GM18519 (cell line): ENCODE measurements around the gene CREG2.

Experiments
- ATAC-seq: cut with Tn5 transposase; IDR thresholded peaks from one replicate; pipeline ENCODE4 v1.9.1; 2021; ENCODE audit warnings: mild to moderate bottlenecking, moderate library complexity; ENCODE audit not compliant: unreplicated experiment, low FRiP score

CREG2 gene

DNA sequence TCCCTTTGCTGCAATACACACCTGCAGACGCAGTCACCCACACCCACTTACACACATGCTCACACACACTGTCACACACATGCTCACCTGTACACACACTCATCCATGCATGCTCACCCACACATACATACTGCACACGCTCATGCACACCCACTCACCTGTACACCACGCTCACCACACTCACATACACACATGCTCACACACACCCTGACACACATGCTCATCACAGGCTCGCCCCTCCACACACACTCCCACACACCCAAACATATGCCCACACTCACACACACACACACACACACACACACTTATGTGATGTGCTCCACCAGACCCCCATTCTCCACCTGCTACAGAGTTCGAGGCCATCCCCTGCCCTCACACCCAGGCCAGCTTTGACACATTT is 22.8 kb upstream of the CREG2 start:
- no peak for ATAC-seq

DNA sequence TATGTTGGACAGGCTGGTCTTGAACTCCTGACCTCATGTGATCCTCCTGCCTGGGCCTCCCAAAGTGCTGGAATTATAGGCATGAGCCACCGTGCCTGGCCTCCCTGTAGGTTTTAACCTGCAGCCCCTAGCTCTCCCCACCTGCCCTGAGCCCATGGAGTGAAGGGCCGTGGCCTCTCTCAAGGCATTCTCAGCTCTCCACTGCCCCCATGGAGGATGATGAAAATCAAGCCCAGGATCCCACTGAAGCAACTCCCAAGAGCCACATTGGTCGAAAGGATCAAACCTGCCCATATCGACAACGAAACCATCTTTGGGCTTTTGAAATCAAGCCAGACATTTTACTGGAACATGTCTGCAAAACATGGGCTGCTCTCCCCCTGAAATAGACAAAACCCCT is 22.4 kb upstream of the CREG2 start:
- no peak for ATAC-seq

DNA sequence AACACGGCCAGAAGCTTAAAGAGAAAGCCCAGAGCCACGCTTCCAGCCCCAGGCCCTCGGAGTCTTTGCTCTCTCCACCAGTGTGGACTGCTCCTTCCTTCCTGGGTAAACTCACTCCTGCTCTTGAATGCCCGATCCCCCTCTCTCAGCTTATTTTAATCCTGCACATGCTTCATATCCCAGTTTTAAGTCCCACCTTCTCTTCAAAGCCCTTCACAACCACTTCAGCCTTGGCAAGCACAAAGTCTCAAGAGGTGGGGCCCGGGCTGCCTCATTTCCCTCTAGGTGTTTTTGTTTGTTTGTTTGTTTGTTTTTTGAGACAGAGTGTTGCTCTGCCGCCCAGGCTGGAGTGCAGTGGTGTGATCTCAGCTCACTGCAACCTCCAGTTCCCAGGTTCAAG is 21.6 kb upstream of the CREG2 start:
- no peak for ATAC-seq

DNA sequence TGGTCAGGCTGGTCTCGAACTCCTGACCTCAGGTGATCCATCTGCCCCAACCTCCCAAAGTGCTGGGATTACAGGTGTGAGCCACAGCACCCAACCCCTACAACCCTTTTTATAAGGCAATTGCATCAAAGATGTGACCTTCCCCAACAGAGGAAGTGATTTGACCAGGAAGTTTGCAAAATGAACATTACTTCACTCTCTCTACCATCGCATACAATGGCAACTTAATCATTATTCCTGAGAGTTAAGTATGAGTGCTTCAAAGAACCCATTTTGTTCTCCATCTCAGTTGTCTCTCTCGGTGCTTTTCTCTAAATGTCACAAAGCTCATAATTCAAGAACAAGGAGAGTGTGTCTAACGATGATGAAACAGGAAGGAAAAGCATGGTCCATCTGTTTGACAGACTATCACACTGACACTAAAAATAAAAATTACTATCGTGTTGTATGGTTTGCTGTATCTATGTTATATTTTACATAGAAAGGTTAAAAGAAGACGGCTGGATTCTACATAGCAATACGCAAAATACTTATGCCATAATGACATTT is 18.1 kb upstream of the CREG2 start:
- ATAC-seq, result no peak

DNA sequence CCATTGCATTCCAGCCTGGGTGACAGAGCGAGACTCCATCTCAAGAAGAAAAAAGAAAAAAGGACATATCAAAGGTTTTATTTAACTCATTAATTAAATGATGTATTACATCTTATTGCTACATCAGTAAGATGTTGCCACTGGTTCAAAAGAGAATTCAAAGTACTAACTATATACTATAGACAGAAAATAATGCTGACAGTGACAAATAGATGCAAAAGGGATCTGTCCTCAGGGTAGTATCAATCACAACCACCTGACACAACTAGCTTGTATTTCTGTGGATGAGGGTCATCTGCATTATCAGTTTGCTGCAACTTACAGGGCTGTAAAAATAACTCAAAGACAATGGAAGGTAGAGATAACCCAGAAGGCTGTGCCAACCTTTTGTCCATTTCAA is 16.4 kb upstream of the CREG2 start:
- no peak for ATAC-seq

DNA sequence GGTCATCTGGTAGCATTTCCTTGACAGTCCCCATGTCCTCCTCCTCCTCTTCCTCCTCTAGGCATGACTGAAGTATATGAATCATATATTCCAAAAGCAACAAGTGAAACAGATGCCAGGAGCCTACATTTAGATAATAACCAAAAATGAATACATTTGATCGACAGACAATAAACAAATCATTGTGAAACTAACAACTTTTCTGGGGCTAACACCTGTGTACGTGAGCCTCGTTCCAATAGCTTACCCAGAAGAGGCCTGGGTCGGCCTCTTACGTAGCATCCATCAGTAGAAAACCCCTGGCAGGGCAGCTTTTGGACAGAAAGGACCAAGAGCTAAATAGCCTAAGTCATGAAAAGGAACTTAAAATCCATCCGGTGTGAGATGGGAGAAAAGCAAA is 15.3 kb upstream of the CREG2 start:
- ATAC-seq, result no peak

DNA sequence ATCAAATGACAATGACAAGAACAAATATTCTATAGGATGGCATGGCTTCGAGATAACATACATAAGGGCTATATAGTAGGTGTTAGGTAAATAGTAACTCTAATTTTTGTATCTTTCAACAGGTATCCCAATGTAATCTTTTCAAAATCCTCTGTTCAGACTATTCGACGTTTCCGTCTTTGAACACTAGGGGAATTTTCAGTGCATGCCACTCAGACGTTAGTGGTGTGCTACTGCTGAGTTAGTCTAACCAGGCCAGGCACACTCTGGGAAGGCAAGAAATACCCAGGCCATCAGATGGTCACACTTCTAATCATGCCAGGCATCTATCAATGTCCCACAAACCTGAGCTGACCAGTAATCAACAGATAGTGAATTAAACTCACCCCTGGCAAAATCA is 14.6 kb upstream of the CREG2 start:
- ATAC-seq, result no peak

DNA sequence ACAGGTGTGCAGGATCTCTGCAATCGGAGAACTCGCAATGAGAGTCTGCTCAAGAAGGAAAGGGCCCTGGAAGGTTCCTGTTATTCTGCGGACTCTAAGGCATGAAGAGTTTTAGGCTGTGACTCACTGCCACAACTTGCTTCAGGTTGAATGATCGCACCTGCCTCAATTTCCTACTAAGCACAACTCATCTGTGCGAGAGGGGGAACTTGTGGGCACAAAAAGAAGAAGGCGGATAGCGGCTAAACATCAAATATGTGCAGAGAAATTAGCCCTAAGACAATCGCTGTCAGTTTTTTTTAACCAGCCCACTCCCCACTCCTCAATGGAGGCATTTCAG is 14.0 kb upstream of the CREG2 start:
- no peak for ATAC-seq

DNA sequence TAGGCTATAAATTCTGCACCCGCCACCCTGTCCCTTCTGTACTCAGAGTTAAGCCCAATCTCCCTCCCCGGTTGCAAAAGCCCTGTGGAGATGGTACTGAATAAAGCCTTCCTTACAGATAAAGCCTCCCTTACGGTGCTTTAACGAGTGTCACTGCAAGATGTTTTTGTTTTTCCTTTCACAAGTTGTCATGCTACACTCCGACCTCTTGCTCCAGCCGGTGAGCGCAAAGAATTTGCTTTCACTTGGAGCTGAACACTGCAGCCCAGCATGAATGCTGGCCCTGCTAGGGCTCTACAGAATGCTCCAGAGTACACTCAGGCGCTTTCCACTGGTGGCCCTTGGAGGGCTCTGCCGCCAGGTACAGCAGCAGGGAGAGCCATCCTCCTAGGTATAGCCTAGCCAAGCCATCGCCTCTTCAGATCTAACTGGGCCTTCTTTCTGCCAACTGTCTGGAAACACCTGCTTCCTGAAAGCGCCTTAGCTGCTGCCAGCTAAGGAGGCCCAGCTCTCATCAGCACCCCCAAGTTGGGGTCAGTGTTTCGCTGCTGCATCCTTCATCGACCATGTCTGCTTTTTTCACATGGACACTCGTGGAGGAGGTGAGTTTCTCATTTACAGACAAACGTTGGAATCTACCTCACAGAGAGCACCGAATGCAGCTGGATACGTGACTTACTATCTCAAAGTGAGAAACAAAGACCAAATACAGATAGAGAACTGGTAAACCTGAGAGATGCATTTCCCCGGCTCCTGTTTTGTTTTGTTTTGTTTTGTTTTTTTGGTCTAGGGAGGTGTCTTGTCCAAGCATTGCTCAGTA is 13.4 kb upstream of the CREG2 start:
- no peak for ATAC-seq

DNA sequence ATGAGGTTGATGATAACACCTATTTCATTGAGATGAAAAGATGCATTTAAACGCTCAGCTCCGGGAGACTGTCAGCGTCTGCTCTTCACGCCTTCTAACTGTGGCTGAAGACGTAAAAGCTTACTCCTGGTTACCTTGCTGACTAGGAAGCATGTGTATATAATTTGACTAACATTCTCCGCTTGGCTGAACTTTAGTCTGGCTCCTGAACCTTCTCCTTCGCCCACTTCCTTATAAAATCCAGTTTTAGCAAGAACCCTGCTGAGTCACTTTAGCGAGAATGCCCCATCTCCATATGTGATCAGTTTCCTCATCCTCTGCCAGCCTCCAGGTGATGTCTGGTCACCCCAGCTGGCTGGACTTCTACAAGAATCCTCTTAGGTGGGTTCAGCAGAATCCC is 12.7 kb upstream of the CREG2 start:
- ATAC-seq, result no peak

DNA sequence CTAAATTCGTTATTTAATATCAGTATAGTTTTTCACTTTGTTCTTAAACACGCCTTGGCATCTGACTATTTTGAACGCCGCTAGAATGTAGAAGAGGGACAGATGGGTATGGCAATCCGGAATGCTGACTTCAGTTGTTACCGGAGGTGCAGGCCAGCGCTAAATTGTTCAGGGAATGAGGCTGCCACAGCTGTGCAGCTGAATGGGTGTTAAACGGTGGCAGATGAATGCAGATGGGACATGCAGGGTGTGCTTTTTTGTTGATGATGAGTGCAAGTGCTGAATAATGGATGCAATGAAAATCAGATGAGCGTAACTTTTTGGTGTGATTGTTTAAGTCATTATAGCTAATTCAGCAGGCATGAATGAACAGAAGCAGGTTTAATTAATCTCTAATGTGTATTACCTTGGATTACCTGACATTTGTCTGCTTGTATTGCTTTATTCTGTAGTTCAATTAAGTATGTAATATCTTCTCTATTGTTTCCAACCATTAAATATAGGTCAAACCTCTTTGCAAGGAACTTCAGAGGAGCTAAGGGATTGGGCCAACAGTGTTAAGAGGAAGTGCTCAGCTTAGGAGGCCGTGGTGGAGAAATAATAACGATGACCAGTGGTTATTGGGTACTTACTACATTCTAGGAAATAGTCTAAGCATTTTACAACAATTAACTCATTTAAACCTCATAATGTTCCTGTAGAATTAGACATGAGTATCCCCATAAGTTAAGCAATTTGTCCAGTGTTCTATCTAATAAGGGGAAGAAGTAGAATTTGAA is 11.9 kb upstream of the CREG2 start:
- no peak for ATAC-seq

DNA sequence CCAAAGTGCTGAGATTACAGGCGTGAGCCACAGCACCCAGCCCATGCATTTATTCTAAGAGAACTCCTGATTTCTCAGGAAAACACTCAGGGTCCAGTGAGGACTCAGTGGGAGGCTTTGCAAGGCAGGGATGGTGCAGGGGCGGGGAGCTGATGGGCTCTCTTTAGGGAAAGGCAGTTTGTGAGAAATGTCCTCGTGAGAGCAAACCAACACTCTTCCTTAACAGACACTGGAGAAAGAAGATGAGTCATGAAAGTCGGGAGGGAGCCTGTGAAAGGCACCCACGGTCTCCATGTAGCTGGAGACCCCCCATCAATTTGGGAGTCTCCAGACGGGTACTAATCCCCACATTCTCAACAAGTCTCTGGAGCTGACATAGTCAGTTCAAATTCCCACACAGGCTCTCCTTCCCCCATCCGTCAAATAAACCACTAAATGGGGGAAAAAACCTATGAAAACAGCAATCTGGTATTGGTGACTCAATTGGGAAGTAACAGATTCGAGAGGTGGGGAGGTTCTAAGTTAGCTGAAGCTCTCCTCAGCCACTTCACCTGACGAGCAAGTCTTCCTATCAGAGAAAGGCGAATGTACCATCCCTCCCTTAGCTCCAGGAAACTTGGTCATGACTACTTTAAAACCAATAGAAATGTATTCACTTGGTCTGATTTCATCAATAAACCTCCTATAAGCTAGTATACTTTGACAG is 11.0 kb upstream of the CREG2 start:
- ATAC-seq, result no peak

DNA sequence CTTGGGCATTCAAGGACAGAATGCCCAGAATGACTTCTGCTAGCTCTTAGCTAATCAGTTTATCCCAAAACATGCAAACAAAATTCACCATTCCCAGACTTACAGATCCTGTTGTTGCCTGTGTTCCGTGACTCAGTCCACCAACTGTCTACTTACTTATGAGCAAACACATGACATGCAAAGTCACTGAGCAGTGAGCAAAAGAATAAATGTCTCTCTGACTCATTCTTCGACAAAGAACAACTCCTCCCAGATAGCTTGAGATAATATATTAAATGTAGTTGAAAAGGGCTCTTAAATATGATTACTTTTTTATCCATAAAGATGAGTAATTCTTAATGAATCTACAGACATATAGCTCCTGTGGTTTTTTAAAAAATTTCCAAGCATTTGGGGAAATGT is 9.0 kb upstream of the CREG2 start:
- no peak for ATAC-seq

DNA sequence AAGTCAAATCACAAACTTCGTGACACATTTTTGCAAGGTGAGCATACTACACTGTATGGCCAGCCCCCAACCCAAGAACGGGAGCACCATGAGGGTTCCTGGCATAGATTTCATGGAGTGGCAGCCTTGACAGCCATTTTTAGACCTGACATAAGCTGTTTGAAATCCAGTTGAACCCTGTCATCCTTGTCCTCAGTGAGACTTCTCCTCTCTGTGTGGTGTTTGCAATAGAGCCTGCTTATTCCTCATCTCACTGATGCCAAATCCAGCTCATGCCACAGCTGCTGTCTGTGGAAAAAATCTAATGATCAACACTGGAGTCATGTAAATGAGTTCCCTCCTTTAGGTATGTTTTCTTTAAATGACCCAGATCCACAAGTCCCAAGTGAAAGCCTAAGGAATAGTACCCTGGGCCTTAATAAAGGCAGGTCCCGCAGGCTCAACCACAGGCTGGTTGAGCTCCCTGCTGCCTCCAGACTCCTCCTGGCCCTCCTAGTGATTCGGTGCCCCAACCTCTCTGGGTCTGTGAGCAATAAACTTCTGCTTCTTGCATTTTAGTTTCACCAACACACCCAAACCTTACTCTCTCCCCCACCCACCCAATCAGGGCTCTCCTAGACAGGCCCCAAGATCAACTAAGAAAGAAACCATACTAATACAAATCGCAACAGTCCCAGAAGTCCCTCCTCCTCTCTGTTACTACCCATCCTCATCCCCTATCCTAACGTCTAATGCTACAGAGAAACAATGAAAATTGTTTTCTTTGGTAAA is 8.4 kb upstream of the CREG2 start:
- no peak for ATAC-seq

DNA sequence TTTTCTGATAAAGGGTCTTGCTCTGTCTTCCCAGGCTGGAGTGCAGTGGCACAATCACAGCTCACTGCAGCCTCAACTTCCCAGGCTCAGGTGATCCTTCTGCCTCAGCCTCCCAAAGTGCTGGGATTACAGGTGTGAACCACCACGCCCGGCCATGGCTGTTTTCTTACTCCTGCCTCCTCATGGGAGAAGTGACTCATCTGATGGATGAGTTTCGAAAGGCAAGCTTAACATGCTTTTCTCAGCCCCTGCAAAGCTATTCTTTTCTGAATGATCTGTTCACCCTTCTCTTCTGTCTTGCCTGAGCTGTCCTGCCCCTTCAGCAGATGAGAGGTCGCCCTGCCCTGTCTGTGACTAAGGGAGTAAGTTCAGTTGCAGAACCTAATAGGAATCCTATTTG is 929 bp upstream of the CREG2 start:
- no peak for ATAC-seq

DNA sequence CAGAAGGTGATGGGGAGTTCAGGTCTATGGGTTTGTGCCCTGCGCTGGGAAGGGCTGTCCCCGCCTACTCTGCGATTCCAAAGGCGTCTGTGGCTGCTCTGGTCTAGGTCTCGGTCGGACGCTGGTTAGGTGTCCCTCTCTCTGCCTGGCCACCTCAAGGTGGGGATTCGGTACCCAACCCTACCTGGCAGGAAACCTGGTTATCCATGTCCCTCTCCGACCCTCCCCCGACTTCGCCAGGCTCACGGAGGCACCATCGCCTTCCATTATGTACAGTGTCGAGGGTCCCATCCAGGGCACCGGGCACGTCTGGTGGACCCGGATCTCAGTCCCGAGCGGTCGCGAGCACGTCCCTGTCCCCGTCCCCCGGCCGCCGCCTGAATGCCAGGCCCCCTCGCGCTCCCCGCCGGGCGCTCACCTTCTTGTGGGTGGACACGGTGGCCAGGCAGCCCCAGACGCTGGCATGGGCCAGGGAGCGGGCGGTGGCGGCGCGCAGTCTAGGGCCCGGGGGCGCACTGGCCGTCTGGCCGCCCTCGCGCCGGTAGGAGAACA is 628 bp downstream of the CREG2 start:
- ATAC-seq, result no peak

DNA sequence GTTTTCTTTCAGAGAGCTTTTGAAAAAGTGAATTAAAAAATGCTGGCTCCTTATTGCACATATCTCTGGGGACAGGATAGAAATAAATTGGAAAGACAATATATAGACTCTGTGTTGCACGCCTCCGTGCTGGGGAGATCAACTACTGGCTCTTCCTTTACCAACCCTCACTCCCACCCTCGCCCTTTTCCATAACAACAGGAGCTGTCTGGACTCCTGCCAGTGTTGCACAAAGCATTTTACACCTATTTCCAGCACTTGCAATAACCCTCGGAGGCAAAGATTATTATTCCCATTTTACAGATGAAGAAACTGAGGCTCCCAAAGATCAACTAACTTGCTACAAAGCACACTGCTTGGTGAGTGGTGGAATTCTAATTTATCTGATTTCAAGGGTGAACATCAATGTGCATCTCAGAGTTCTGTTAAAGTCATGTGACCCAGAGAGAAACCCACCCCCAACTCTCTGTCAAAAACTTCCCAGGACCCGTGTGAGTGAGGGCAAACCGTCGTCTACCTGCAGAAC is 4.2 kb downstream of the CREG2 start:
- no peak for ATAC-seq

DNA sequence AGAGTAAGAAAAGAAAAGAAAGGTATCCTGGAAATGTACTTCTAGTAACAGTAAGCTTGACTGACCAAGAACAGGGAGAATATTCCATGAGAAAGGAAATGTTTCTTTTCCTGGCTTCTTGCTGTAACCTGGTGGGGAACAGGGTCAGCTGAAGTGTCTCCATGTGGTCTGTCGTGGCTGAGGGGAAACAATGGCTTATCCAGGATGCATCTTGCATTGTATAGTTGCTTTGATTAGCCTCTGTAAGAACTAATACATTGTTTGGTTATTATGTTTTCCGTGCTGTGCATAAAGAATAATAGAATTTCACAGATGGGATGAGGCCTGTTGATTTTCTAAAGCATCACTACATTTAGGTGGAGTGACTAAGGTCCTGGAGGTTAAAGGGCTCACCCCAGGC is 4.9 kb downstream of the CREG2 start:
- no peak for ATAC-seq

DNA sequence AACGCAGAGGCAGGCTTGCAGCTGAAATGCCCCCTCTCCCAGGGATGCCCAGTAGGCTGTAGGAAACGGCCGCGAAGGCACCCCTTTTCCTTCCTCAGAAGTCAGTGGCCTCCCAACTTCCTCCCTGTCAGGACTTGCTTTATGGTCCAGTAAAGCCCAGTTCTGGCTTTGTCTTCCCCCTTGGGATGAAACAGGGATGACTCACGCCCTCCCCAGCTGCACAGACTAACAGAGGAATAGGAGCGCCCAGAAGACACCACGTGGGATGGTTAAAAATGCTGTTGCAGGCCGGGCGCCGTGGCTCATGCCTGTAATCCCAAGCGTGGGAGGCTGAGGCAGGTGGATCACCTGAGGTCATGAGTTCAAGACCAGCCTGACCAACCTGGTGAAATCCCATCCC is 6.9 kb downstream of the CREG2 start:
- ATAC-seq, result no peak

DNA sequence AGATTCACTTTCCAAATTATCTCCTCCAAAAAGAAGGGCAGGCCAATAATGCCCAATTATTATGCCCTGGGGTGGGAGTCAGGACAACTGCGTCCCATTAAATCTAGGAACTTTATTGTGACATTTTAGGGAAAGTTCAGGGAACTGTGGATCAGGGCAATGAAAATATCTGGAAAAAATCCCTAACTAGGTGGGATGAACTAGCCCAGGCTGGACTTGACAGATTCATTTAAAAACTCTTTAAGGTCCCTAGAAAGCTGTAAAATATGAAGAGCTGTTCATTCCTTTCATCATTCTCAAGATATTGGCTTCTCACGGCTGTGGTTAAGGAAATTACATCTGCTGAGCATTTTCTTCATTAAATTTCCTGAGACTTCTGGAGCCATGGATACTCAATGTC is 8.2 kb downstream of the CREG2 start:
- ATAC-seq, result no peak
